B cell (primary cell): Measurements from ENCODE around the gene PSD4.

Experiments used
- CTCF ChIP-seq: fragments of 200-600 bp; IDR thresholded peaks from one replicate; pipeline ENCODE4 v1.8.0; 2022; ENCODE audit warnings: antibody characterized with exemption, mild to moderate bottlenecking
- EZH2 ChIP-seq: IDR thresholded peaks from 2 replicates; pipeline ENCODE4 v1.6.1; 2012; ENCODE audit warnings: borderline replicate concordance, low read depth, mild to moderate bottlenecking, moderate library complexity, low read length; ENCODE audit not compliant: insufficient read depth, poor library complexity, severe bottlenecking

DNA sequence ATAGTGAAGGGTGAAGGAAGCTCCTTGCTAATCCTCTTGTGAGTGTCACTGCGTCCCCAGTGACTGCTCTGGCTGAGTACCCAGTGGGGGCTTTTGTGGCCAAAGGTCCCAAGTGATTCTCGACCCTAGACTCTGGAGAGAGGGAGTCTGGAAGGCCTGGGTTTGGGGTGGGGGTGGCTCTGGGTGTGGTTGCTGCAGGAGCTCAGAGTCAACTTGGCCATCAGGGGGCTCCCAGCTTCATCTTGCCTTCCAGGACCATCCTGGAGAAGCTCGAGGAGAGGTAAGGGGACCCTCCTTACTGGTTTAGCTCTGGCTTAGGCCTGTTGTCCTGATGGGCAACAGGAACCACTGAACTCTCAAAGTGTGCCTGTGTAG lies 592 bp downstream of the PSD4 start:
- TF ChIP-seq EZH2: no peak
- TF ChIP-seq CTCF: peak; percentile 6
